Activated CD8-positive, alpha-beta T cell treated with anti-CD3 and anti-CD28 coated beads for 36 hours (primary cell): ENCODE data around the gene UGT1A7. TPM values are rescaled to one million over a fixed set of nuclear protein-coding genes. Genes with fewer than 3 reads are reported as not detected.

Experiments used
- ATAC-seq: fragments of 200-7000 bp; cut with Tn5 transposase; one replicate; pipeline ENCODE4 v1.10.0; 2021; ENCODE audit warnings: mild to moderate bottlenecking, moderate library complexity
- CTCF ChIA-PET: fragments of 350-600 bp; sonication (Branson Sonifier 250); formaldehyde crosslinking; loops from one replicate; lab custom pipeline; 2021; ENCODE audit warnings: antibody characterized with exemption; lab: Charles Lee
- POLR2A ChIA-PET: fragments of 350-600 bp; sonication (Branson Sonifier 250); formaldehyde crosslinking; loops from one replicate; lab custom pipeline; 2021; ENCODE audit warnings: antibody characterized with exemption; lab: Charles Lee
- DNase-seq: peaks from one replicate; pipeline ENCODE4 v3.0.0-alpha.2; 2020
- H3K27ac Mint-ChIP-seq: one replicate; pipeline ENCODE4 v1.8.0; 2021; ENCODE audit warnings: mild to moderate bottlenecking, mixed read lengths
- H3K27me3 Mint-ChIP-seq: one replicate; pipeline ENCODE4 v1.8.0; 2021; ENCODE audit warnings: mixed read lengths
- H3K36me3 Mint-ChIP-seq: one replicate; pipeline ENCODE4 v1.8.0; 2021; ENCODE audit warnings: low read depth, mixed read lengths
- H3K4me1 Mint-ChIP-seq: one replicate; pipeline ENCODE4 v1.8.0; 2021; ENCODE audit warnings: low read depth, mixed read lengths
- H3K4me3 Mint-ChIP-seq: one replicate; pipeline ENCODE4 v1.8.0; 2021; ENCODE audit warnings: mild to moderate bottlenecking, moderate library complexity, mixed read lengths
- H3K9me3 Mint-ChIP-seq: one replicate; pipeline ENCODE4 v1.8.0; 2021; ENCODE audit warnings: mixed read lengths
- CTCF ChIP-seq: fragments of 200-600 bp; IDR thresholded peaks from one replicate; pipeline ENCODE4 v1.8.0; 2022; ENCODE audit warnings: antibody characterized with exemption, mild to moderate bottlenecking
- intact Hi-C: fragments of 100-400 bp; cut with micrococcal nuclease; formaldehyde crosslinking; loops from one replicate; pipeline ENCODE4 v1.10.0; 2022
- total RNA-seq, 2 experiments: library from RNA; stranded (reverse); gene quantifications; one replicate each; pipeline ENCODE4 v1.2.3, GENCODE V29; 2021

Gene UGT1A7
- total RNA-seq, 2 experiments from 2014 or later, result not detected

GRCh38 chr2:233689501-233689900 lies 7.8 kb downstream of the UGT1A7 start:
- POLR2A ChIA-PET, result no interaction called here
- intact Hi-C loops, result no loop called here
- H3K4me3 Mint-ChIP-seq, result no peak overlapping the region
- H3K27ac Mint-ChIP-seq, result no peak overlapping the region
- no peaks in the 10 kb centered on the region for H3K36me3 Mint-ChIP-seq
- TF ChIP-seq CTCF, result no peak
- DNase-seq (no peak), ATAC-seq (no peak)
- no peaks in the 10 kb centered on the region for H3K27me3 Mint-ChIP-seq
- no peaks in the 10 kb centered on the region for H3K9me3 Mint-ChIP-seq
- no peaks in the 10 kb centered on the region for H3K4me1 Mint-ChIP-seq
- CTCF ChIA-PET, result no interaction called here

GRCh38 chr2:233690444-233690843 lies 8.7 kb downstream of the UGT1A7 start:
- intact Hi-C loops, result no loop called here
- Mint-ChIP-seq H3K4me3 (no peak overlapping the region), H3K27me3 (peaks cover under 1% of the 10 kb centered on the region), H3K27ac (no peak overlapping the region), H3K4me1 (no peaks in the 10 kb centered on the region), H3K9me3 (no peaks in the 10 kb centered on the region), H3K36me3 (no peaks in the 10 kb centered on the region)
- no peak for TF ChIP-seq CTCF
- DNase-seq, result no peak
- no peak for ATAC-seq
- CTCF ChIA-PET, result no interaction called here
- POLR2A ChIA-PET, result interaction anchor here (0.6 kb wide), 1 partner anchor 182 kb away, joined by 3 read pairs; no protein-coding TSS in a partner anchor

GRCh38 chr2:233691443-233692433 lies 10.0 kb downstream of the UGT1A7 start:
- H3K9me3 Mint-ChIP-seq, result no peaks in the 10 kb centered on the region
- no peaks in the 10 kb centered on the region for H3K4me1 Mint-ChIP-seq
- DNase-seq (no peak), ATAC-seq (no peak)
- intact Hi-C loops, result no loop called here
- TF ChIP-seq CTCF, result no peak
- peaks cover 4% of the 10 kb centered on the region for H3K27me3 Mint-ChIP-seq
- ChIA-PET POLR2A (interaction anchor here (1.0 kb wide), 1 partner anchor 16 kb away, joined by 3 read pairs; no protein-coding TSS in a partner anchor), CTCF (interaction anchor here (0.6 kb wide), 1 partner anchor 20 kb away, joined by 3 read pairs; no protein-coding TSS in a partner anchor)
- no peak overlapping the region for H3K27ac Mint-ChIP-seq
- H3K4me3 Mint-ChIP-seq, result no peak overlapping the region
- H3K36me3 Mint-ChIP-seq, result no peaks in the 10 kb centered on the region

- intact Hi-C loops, result no loop called here
- no peak for ATAC-seq
Observed at GRCh38 chr2:233692648-233693047, 10.9 kb downstream of the UGT1A7 start, which contains the start of gene UGT1A6. UGT1A6 (plus strand) TSS chr2:233692890; CDS start chr2:233693005, 115 bp downstream.

More at GRCh38 chr2:233692648-233693047, 10.9 kb downstream of the UGT1A7 start, which contains the start of gene UGT1A6:
- H3K27me3 Mint-ChIP-seq, result peaks cover 5% of the 10 kb centered on the region
- H3K4me1 Mint-ChIP-seq, result no peaks in the 10 kb centered on the region
- H3K9me3 Mint-ChIP-seq, result no peaks in the 10 kb centered on the region
- no peak within 1 kb of the TSS for H3K27ac Mint-ChIP-seq
- no peak for DNase-seq
- ChIA-PET POLR2A (interaction anchor here (1.0 kb wide), 1 partner anchor 17 kb away, joined by 3 read pairs; no protein-coding TSS in a partner anchor), CTCF (no interaction called here)
- H3K36me3 Mint-ChIP-seq, result no peaks in the 10 kb centered on the region
- no peak for TF ChIP-seq CTCF
- no peak within 1 kb of the TSS for H3K4me3 Mint-ChIP-seq
